Stimulated activated CD4-positive, alpha-beta T cell treated with anti-CD3 and anti-CD28 coated beads, Interleukin-4, amount 100 ng/mL, for 1 hour (primary cell): ENCODE results near the gene HMCN2.

ENCODE experiments used
- DNase-seq: peaks from one replicate; pipeline ENCODE4 v3.0.0-alpha.2; 2020

Gene HMCN2

DNA sequence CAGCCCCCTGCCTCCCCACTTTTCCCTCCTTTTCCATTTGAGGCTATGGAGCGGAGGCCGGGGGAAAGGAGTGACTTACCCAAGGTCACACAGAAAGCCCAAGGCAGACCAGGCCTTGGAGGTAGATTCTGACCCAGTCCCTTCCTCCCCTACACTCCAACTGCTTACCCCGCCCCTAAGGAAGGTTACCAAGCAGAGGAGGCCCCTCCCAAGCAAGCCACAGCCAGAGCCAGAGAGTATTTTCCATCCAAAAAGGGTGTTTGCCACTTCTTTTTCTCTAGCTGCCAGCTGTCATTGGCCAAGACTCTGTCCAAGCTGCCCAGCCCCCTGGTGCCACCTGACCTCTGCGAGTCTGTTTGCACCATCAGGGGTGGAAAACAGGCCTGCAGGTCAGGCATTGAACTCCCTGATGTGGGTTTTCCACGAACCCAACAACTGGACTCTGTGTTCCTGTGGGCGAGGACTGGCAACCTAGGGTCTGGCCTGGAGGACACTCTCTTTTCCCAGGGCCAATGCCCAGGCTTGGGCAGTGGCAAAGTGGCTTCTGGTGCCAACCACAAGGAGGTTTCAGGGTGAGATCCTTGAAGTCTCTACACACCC lies 172.9 kb downstream of the HMCN2 start:
- no peak for DNase-seq

DNA sequence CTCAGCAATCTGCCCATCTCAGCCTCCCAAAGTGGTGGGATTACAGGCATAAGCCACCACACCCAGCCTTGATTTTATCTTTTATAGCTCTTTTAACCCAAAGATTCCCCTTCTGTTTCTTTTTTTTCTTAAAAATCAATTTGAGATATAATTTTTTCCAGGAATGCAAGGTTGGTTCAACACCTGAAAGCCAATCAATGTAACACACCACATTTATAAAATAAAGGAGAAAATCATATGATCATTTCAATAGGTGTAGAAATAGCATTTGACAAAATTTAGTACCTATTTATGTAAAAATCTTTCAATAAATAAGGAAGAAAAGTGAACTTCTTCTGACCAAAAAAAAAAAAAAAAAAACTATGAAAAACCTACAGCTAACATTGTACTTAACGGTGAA lies 175.5 kb downstream of the HMCN2 start:
- DNase-seq: no peak

DNA sequence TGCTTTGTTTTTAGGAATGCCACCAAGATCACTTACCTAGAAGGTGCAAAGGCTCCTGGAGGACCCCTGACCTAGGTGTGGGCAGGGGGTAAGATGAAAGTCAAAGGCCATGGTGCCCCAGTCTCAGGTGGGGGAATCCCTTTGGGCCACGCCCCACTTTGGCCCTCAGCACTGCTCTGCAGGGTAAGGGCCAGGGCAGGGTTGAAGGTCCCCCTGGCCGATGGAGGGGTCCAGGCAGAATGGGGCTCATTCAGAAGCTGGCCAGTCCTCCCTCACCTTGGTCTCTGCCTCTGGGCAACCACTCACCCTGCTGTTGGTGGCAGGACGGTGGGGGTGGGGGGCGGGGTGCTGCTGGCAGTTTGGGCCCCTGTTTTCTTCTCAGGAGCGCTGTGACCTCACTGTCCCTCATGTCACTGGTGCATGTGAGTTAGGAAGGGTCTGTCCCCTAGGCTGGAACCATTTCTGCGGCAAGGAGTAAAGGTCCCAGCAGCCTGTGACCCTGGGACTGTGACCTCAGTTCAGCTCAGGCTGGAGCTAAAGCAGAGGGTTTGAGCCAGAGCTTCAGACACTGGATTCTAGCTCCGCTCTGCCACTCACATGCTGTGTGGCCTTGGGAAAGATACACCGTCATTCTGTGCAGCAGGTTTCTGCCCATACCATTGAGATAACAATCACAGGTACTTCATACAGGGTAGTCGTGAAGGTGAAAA lies 177.3 kb downstream of the HMCN2 start:
- DNase-seq: no peak

DNA sequence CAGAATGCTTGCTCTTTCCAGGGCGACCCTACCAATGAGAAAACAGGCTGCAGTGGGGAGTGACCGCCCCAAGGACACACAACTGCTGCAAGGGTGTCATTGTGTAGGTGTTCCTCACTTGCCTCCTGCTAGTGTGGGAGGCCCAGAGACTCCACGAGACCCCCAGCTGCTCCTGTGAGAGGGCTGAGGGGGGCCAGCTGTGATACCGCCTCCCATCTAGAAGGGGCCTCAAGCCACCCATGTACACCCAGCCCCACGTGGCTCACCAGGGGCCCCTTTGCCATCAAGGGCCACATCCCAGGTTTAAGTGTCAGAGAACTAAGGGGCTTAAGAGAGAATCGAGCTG lies 177.9 kb downstream of the HMCN2 start:
- no peak for DNase-seq

DNA sequence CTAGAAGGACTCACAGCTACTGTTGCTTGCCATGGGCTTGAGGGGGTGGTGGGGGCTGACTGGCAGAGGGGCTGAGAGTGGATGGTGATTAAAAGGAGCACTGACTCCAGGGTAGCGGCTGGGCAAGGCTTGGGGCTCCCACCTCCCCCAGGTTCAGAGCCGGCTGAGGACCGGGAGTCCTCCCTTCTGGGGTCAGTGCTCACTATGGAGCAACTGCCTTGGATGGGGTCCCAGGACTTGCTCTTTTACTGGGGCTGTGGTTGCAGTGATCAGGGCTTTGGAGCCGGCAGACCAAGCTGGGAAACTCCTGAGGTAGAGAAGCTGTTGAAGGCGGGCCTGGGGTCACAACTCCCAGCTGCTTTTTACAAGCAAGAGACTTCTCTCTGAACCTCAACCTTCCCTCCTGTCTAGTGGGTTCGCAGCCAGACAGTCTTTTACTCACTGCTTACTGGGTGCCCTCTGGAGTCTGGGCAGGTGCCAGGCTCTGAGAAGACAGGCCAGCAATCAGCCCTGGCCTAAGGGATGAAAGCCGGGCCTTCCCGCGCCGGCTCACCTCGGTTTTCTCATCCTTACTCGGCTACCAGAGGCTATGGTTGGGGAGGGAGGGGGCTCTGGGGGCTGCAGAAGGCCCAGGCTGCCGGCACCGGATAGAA lies 178.4 kb downstream of the HMCN2 start:
- no peak for DNase-seq

GRCh38 chr9:130444565-130445221 lies 179.1 kb downstream of the HMCN2 start, which contains the start of gene ASS1:
TSS of gene ASS1 (plus strand) at chr9:130444961. CDS start at chr9:130452229, 7,268 bp downstream.
- DNase-seq: peak; percentile 64

DNA sequence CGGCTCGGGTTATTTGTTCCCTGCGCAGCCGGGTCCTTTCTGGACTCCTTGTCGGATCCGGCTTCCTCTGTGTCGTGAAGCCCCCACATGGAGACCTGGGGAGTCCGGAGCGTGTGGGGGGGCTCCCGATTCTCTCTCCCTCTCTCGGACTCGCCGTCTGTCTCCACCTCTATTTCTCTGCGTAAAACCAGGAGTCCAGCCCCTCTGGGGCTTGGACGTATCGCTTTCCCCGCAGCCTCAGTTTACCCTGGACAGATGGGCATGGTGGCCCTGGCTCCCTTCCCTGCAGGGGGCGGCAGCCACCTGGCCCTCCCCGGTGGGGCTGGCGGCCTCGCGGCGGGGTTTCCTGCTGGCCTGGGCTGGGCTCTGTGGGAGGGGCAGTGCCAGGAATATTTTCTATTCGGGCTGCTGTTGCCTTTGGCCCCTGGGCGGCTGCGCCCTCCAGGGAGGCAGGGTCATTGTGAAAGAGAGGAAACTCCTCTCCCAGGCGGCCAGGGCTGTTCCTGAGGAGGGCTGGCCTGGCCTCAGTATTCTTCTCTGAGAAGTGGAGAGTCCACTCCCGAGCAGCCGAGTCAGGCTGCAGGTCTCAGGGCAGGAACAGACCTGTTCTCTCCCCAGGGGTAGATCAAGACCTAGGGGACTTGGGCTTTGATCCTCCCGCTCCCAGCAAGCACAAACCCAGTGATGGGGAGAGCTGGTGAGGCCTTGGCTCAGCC lies 179.9 kb downstream of the HMCN2 start:
- no peak for DNase-seq

GRCh38 chr9:130446101-130446861 lies 180.7 kb downstream of the HMCN2 start:
- no peak for DNase-seq

GRCh38 chr9:130447193-130447816 lies 181.7 kb downstream of the HMCN2 start:
- DNase-seq: no peak

DNA sequence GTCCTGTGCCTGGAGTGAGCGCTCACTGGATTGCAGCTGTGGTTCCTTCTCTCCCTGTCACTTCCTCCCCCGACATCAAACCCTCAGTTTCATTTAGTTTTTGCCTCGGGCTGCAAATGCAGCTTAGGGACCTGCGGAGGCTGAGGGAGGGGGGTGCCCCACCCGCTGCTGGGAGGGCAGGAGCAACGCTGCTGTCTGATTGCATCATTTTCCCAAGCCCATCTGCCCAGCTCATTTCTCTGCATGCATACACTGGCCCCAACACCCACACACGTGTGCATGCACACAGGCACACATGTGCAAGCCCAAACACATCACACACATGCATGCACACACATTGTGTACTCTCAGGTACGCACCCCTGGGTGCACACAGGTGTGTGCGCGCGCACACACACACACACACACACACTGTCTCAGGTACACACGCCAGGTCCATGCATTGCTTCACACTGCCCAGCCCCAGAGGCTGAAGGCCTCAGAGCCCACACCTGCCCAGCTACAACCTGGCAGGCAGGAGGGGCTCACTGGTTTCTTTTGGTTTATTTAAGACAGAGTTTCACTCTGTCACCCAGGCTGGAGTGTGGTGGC lies 182.6 kb downstream of the HMCN2 start:
- no peak for DNase-seq

- DNase-seq: no peak
These were observed 183.4 kb downstream of the HMCN2 start for GRCh38 chr9:130448771-130449603.

- no peak for DNase-seq
These were observed 184.9 kb downstream of the HMCN2 start for GRCh38 chr9:130450344-130451003.

- DNase-seq: no peak
These were observed 185.4 kb downstream of the HMCN2 start for GRCh38 chr9:130451004-130451390.

GRCh38 chr9:130451509-130452388 lies 186.2 kb downstream of the HMCN2 start:
- DNase-seq: peak; percentile 18

- DNase-seq: no peak
These were observed 187.3 kb downstream of the HMCN2 start for GRCh38 chr9:130452835-130453234.

DNA sequence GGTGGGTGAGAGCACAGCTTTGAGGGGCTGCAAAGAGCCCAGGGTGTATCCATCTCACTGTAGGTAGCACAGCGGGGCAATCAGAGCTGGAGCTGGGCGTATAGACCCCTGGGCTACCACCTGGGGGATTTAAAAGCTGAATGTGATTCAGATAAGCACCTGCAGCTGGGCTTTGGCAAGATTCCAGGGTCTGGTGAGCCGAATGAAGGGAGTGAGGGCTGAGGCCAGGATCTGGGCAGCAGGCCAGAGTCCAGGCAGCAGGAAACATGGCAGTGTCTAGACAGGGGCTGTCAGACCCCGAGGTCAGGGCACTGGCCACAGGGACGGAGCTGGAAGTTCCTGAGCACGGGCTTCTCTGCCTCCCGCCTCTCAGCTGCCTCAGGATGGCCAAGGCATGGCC lies 187.9 kb downstream of the HMCN2 start:
- DNase-seq: no peak

DNA sequence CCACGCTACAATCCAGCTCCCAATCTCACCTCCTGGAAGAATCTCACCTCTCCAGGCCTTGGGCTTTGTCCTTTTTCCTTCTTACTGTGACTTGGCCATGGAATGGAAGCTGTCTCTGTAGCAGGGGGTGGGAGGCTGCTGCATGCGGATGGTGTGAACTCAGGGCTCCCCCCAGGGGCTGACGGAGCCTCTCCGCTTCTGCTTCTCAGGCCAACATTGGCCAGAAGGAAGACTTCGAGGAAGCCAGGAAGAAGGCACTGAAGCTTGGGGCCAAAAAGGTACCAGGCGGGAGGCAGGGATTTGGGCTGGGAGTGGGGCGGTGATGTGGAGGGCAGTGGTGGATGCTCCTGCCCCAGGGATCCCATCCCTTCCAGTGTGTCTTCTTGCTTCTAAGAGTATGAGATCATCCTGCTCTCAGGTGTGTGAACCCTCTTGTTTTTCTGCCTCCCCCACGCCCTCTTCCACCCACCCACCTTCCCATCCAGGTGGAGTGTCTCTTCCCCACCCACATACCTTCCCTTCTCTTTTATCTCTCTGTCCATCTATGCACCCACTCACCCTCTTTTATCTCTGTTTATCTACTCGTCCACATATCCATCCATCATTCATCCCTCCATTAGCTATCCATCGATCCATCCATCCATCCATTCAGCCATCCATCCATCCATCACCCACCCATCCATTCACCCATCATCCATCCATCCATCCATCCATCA lies 188.7 kb downstream of the HMCN2 start:
- no peak for DNase-seq

DNA sequence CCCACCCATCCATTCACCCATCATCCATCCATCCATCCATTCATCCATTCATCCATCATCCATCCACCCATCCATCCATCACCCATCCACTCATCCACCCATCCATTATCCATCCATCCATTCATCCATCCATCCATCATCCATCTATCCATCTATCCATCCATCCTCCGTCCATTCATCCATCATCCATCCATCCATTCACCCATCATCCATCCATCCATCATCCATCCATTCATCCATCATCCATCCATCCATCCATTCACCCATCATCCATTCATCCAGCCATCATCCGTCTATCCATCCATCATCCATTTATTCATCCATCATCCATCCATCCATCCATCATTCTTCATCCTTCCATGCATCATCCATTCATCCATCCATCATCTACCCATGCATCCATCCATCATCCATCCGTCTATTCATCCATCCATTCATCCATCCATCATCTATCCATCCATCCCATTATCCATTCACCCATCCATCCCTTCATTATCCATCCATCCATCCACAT lies 189.3 kb downstream of the HMCN2 start:
- no peak for DNase-seq
